ENCODE results near the gene FBXW9.

FBXW9 gene

GRCh38 chr19:12668346-12668745, 28.1 kb downstream of the FBXW9 start:
- TF ChIP-seq, protein P1, sequence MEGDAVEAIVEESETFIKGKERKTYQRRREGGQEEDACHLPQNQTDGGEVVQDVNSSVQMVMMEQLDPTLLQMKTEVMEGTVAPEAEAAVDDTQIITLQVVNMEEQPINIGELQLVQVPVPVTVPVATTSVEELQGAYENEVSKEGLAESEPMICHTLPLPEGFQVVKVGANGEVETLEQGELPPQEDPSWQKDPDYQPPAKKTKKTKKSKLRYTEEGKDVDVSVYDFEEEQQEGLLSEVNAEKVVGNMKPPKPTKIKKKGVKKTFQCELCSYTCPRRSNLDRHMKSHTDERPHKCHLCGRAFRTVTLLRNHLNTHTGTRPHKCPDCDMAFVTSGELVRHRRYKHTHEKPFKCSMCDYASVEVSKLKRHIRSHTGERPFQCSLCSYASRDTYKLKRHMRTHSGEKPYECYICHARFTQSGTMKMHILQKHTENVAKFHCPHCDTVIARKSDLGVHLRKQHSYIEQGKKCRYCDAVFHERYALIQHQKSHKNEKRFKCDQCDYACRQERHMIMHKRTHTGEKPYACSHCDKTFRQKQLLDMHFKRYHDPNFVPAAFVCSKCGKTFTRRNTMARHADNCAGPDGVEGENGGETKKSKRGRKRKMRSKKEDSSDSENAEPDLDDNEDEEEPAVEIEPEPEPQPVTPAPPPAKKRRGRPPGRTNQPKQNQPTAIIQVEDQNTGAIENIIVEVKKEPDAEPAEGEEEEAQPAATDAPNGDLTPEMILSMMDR (IDR thresholded peaks at IDR 0.05), result no peak
- no peak for DNase-seq
- Mint-ChIP-seq H3K9me3 (no peaks in the 10 kb centered on the region), H3K4me1 (peaks cover 67% of the 10 kb centered on the region), H3K4me3 (peak overlapping the region; percentile 97), H3K36me3 (ENCODE audit: low read depth) (peaks cover 10% of the 10 kb centered on the region), H3K27ac (peak overlapping the region; percentile 81), H3K27me3 (ENCODE audit: low read depth, poor library complexity) (peaks cover 4% of the 10 kb centered on the region)

DNA sequence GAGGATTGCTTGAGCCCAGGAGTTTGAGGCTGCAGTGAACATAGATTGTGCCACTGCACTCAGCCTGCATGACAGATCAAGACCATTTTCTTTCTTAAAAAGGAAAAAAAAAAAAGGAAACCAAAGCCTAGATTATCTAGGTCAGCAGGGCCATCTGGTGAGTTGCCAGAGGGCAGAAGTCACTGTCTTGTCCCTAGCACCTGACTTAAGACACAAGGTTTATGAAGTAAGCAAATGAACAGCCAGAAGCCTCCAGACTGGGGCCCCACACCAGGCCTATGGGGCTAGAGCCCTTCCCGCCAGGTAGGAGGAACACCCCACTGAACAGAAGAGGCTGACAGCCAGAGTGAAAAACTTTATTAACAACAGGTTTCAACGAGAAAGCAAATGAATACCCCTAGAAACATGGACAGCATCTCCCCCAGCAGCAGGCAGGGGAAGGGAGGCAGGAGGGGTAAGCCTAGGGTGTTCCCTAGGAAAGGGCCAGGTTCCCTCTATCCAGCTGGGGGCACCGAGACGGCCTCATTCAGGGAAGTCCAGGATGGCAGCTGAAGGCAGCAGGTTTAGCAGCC, 28.6 kb downstream of the FBXW9 start:
- H3K9me3 Mint-ChIP-seq, result no peaks in the 10 kb centered on the region

DNA sequence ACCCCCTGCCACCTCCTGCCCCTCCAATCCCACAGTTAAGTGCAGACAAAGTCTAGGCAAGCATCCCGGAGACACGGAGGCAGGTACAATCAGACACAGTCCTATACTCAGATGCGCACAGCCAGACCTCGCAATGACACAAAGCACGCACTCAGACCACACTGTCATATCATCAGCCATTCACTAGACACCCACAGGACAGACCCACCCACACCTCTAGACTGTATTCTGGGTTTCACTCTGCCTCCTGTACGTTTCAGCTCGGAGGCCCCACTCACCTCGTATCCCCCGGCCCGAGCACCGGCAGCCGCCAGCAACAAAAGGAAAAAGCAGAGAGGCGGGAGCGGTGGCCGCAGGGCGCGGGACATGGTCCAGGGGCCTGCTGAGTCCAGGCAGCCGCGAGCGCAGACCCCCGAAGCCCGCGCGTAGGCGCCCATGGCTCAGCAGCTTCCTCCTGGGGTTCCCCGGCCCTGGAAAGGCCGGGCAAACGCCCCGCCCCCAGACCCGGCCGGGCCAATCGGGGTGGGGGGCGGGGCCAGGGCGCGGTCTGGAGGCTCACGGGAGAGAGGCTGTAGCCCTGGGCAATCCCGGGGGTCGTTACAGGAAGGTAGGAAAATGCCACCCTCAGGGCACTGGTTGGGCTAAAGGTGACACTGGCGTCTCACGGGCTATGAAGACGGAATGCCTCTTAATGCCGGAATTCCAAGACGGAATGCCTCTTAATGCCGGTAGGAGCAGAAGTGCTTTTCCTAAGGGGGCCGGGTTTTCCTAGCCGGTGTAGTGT, 30.0 kb downstream of the FBXW9 start, which contains the start of the genes MAN2B1 and WDR83:
Gene MAN2B1, minus strand, starts transcription at position 478 of the 784 bp plus-strand sequence. Its CDS starts 41 bp downstream, at position 437.
Gene WDR83, plus strand, starts transcription at position 543 of the 784 bp plus-strand sequence. CDS start 2,984 bp downstream, outside the sequence.
- Mint-ChIP-seq H3K27me3 (ENCODE audit: low read depth, poor library complexity) (peaks cover 4% of the 10 kb centered on the region), H3K36me3 (ENCODE audit: low read depth) (peaks cover 6% of the 10 kb centered on the region), H3K4me3 (peak within 1 kb of the TSS; percentile 97), H3K9me3 (no peaks in the 10 kb centered on the region), H3K4me1 (peaks cover 62% of the 10 kb centered on the region), H3K27ac (peak within 1 kb of the TSS; percentile 98)
- TF ChIP-seq, protein P1 (IDR thresholded peaks at IDR 0.05), result no peak
- peak; percentile 87 for DNase-seq

More for the DNA sequence above, 28.6 kb downstream of the FBXW9 start:
- H3K4me1 Mint-ChIP-seq, result peaks cover 67% of the 10 kb centered on the region
- no peak for DNase-seq
- H3K27me3 Mint-ChIP-seq (ENCODE audit: low read depth, poor library complexity), result peaks cover 4% of the 10 kb centered on the region
- H3K4me3 Mint-ChIP-seq, result peak overlapping the region; percentile 97
- H3K36me3 Mint-ChIP-seq (ENCODE audit: low read depth), result peaks cover 14% of the 10 kb centered on the region
- TF ChIP-seq, protein P1 (IDR thresholded peaks at IDR 0.05), result no peak
- no peak overlapping the region for H3K27ac Mint-ChIP-seq

GRCh38 chr19:12665671-12666264, 30.7 kb downstream of the FBXW9 start:
- Mint-ChIP-seq H3K36me3 (ENCODE audit: low read depth) (peaks cover 11% of the 10 kb centered on the region), H3K9me3 (no peaks in the 10 kb centered on the region), H3K4me3 (peak overlapping the region; percentile 97), H3K27me3 (ENCODE audit: low read depth, poor library complexity) (peaks cover 4% of the 10 kb centered on the region), H3K27ac (no peak overlapping the region), H3K4me1 (peaks cover 62% of the 10 kb centered on the region)
- DNase-seq, result no peak
- TF ChIP-seq, protein P1 (IDR thresholded peaks at IDR 0.05), result no peak

GRCh38 chr19:12665281-12665573, 31.2 kb downstream of the FBXW9 start:
- DNase-seq, result no peak
- Mint-ChIP-seq H3K27me3 (ENCODE audit: low read depth, poor library complexity) (peaks cover 4% of the 10 kb centered on the region), H3K27ac (no peak overlapping the region), H3K36me3 (ENCODE audit: low read depth) (peaks cover 14% of the 10 kb centered on the region), H3K4me3 (peak overlapping the region; percentile 97), H3K4me1 (peaks cover 56% of the 10 kb centered on the region), H3K9me3 (no peaks in the 10 kb centered on the region)
- TF ChIP-seq, protein P1 (IDR thresholded peaks at IDR 0.05), result no peak
